Breast epithelium (tissue), 4 donors: ENCODE measurements around the gene ALDH1A1. TPM values are rescaled to one million over a fixed set of nuclear protein-coding genes. Genes with fewer than 3 reads are reported as not detected.

Experiments used
- DNase-seq, 2 donors: peaks; one replicate each; pipeline ENCODE4 v3.0.0-alpha.2; 2019; ENCODE audit warnings: low spot score in 2 of 2
- H3K27ac ChIP-seq, 2 donors: fragments of 200-600 bp; sonication (generic) in 1 of 2; one replicate each; pipeline ENCODE4 v1.5.1; 2016 to 2019; ENCODE audit warnings: mild to moderate bottlenecking in 1 of 2
- H3K27me3 ChIP-seq, 2 donors: fragments of 200-600 bp; sonication (generic) in 1 of 2; one replicate each; pipeline versions ENCODE4 v1.5.1 to v1.6.0; 2017 to 2019; ENCODE audit warnings: control low read depth in 1 of 2, mild to moderate bottlenecking in 1 of 2
- H3K36me3 ChIP-seq: fragments of 200-600 bp; one replicate; pipeline ENCODE4 v1.5.1; 2019
- H3K4me1 ChIP-seq, 2 donors: fragments of 200-600 bp; sonication (generic); one replicate each; pipeline ENCODE4 v1.5.1; 2016 to 2019; ENCODE audit warnings: control low read depth in 1 of 2
- H3K4me3 ChIP-seq, 3 donors: fragments of 200-600 bp; sonication (generic); 1 replicate in 2 of 3; 2 replicates in 1 of 3; pipeline ENCODE4 v1.5.1; 2016 to 2019; ENCODE audit warnings: mild to moderate bottlenecking in 3 of 3, moderate library complexity in 2 of 3
- H3K9me3 ChIP-seq, 2 donors: fragments of 200-600 bp; sonication (generic) in 1 of 2; one replicate each; pipeline ENCODE4 v1.5.1; 2016 to 2019; ENCODE audit warnings: control low read depth in 1 of 2
- CTCF ChIP-seq, 3 donors: fragments of 450-650 bp; IDR thresholded peaks; one replicate each; pipeline ENCODE4 v1.5.1; 2016 to 2017; ENCODE audit warnings: antibody characterized with exemption in 3 of 3, mild to moderate bottlenecking in 3 of 3, moderate library complexity in 3 of 3
- POLR2A ChIP-seq: fragments of 450-650 bp; IDR thresholded peaks from one replicate; pipeline ENCODE4 v1.6.1; 2016; ENCODE audit warnings: antibody characterized with exemption, mild to moderate bottlenecking, moderate library complexity
- POLR2AphosphoS5 ChIP-seq, 3 donors: sonication (generic); formaldehyde crosslinking; IDR thresholded peaks; one replicate each; pipeline ENCODE4 v1.6.1; 2017; ENCODE audit warnings: antibody characterized with exemption in 3 of 3
- intact Hi-C: fragments of 100-400 bp; cut with DNase I; formaldehyde crosslinking; loops from one replicate; pipeline ENCODE4 v1.15.1; 2023; ENCODE audit warnings: low total_unique reads
- total RNA-seq, 3 donors: library from RNA; depleted of rRNA; stranded (reverse); fragments of >200 nt; gene quantifications; one replicate each; pipeline ENCODE4 v1.1.0, GENCODE V29; 2016

Gene ALDH1A1
- total RNA-seq, 3 donors from 2014 or later: 67.2 to 233 (median 80.1) TPM

GRCh38 chr9:72983056-72983455 lies 30.2 kb upstream of the ALDH1A1 start:
- Histone ChIP-seq H3K9me3 (no peaks in the 10 kb centered on the region), H3K36me3 (no peaks in the 10 kb centered on the region), H3K27me3 (no peaks in the 10 kb centered on the region), H3K4me3 (no peak overlapping the region), H3K4me1 (no peaks in the 10 kb centered on the region), H3K27ac (no peak overlapping the region)
- DNase-seq: no peak
- intact Hi-C loops: no loop called here
- TF ChIP-seq POLR2AphosphoS5 (IDR thresholded peaks at IDR 0.05) (no peak), POLR2A (no peak), CTCF (IDR thresholded peaks at IDR 0.05) (no peak)

- intact Hi-C loops: no loop called here
- DNase-seq: no peak
- Histone ChIP-seq H3K27ac (no peak overlapping the region), H3K4me1 (no peaks in the 10 kb centered on the region), H3K27me3 (no peaks in the 10 kb centered on the region), H3K36me3 (no peaks in the 10 kb centered on the region), H3K4me3 (no peak overlapping the region), H3K9me3 (no peaks in the 10 kb centered on the region)
- no peak for TF ChIP-seq CTCF (IDR thresholded peaks at IDR 0.05)
- TF ChIP-seq POLR2AphosphoS5 (IDR thresholded peaks at IDR 0.05): no peak
- no peak for TF ChIP-seq POLR2A
These were observed 29.4 kb upstream of the ALDH1A1 start for GRCh38 chr9:72982146-72982799.

GRCh38 chr9:72981433-72981832 lies 28.6 kb upstream of the ALDH1A1 start:
- H3K36me3 ChIP-seq: no peaks in the 10 kb centered on the region
- no peak overlapping the region for H3K4me3 ChIP-seq
- intact Hi-C loops: no loop called here
- no peaks in the 10 kb centered on the region for H3K9me3 ChIP-seq
- H3K27me3 ChIP-seq: no peaks in the 10 kb centered on the region
- H3K27ac ChIP-seq: no peak overlapping the region
- no peaks in the 10 kb centered on the region for H3K4me1 ChIP-seq
- TF ChIP-seq POLR2A (no peak), CTCF (IDR thresholded peaks at IDR 0.05) (no peak), POLR2AphosphoS5 (IDR thresholded peaks at IDR 0.05) (no peak)
- no peak for DNase-seq

GRCh38 chr9:72980600-72981265 lies 27.9 kb upstream of the ALDH1A1 start:
- intact Hi-C loops: no loop called here
- Histone ChIP-seq H3K9me3 (no peaks in the 10 kb centered on the region), H3K27ac (no peak overlapping the region), H3K36me3 (no peaks in the 10 kb centered on the region), H3K4me1 (no peaks in the 10 kb centered on the region), H3K27me3 (no peaks in the 10 kb centered on the region), H3K4me3 (no peak overlapping the region)
- TF ChIP-seq POLR2AphosphoS5 (IDR thresholded peaks at IDR 0.05): no peak
- TF ChIP-seq CTCF (IDR thresholded peaks at IDR 0.05): no peak
- TF ChIP-seq POLR2A: no peak
- no peak for DNase-seq

- intact Hi-C loops: no loop called here
- Histone ChIP-seq H3K27me3 (no peaks in the 10 kb centered on the region), H3K4me3 (no peak overlapping the region), H3K4me1 (no peaks in the 10 kb centered on the region), H3K36me3 (no peaks in the 10 kb centered on the region), H3K9me3 (no peaks in the 10 kb centered on the region), H3K27ac (no peak overlapping the region)
- TF ChIP-seq CTCF (IDR thresholded peaks at IDR 0.05) (no peak), POLR2AphosphoS5 (IDR thresholded peaks at IDR 0.05) (no peak), POLR2A (no peak)
- DNase-seq: no peak
These were observed 27.3 kb upstream of the ALDH1A1 start for GRCh38 chr9:72980183-72980582.
